Suppressor macrophage treated with lipopolysaccharide for 1 hour (primary cell): Measurements from ENCODE around the gene FLII.

ENCODE experiments used
- DNase-seq, 3 donors: peaks; one replicate each; pipeline ENCODE4 v3.0.0-alpha.2; 2020 to 2022

Gene FLII

DNA sequence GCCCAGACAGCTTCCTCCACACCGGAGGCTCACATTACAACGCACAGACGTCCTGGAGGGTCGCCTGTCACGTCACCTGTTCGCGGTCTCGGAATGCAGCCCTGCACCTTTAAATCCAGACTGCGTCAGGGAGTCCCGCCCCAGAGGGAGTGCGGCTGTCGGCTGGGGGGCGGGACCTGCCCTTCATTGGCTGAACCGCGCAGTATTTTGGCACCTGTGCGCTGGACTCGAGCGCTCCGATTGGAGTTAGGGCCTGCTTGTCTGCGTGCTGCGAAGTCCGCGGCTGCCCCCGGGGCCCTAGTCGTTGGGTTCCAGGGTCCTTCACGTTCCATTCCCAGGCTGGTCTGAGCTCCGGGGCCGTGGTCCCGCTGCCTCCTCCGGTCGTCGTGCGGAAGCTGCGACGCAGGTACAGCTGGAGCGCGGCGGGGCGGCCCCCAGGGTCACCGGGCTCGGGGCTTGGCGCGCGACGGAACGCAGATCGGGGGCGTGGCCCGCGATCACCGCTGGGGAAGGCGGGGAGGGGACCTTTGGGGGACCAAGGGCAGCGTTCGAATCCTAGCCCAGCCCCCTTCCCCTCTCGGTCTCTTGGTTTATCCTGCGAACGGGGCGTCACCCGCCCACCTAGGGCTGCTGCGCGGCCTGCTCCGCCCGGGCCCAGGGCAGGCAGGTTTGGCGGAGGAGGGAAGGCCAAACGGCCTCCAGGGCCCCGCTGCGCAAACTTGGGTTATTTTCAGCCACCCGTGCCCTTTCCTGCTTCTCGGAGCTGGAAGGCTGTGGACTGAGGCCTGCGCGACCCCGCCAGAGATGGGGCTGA is 2.0 kb upstream of the FLII start, which contains the start of gene MIEF2:
Gene MIEF2 (plus strand): TSS at position 331 of the 814 bp plus-strand sequence. CDS start 2,059 bp downstream, outside the sequence.
- DNase-seq: peak; percentile 92 to 95 (median 95)

GRCh38 chr17:18259621-18260331 is 1.2 kb upstream of the FLII start:
- DNase-seq: no peak

DNA sequence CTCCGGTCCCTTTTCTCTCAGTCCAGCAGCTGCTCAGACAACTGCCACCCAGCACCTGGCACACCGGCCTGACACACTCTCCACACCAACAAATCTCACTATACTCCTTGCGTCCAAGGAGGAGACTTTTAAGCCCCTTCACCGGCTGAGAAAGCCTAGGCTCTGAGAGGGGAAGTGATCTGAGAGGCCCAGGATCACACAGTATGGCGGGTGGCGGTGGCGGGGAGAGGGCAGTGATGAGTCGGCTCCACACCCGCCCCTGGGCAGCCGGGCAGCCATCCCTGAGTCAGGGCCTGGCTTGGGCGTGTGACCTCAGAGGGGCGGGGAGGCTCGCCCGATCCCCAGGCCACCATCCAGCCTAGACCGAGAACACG is 569 bp downstream of the FLII start:
- DNase-seq: peak; percentile 95 to 97 (median 96)

- DNase-seq: peak; percentile 71 to 90 (median 81)
These were observed 1.1 kb downstream of the FLII start for GRCh38 chr17:18257268-18257981.

DNA sequence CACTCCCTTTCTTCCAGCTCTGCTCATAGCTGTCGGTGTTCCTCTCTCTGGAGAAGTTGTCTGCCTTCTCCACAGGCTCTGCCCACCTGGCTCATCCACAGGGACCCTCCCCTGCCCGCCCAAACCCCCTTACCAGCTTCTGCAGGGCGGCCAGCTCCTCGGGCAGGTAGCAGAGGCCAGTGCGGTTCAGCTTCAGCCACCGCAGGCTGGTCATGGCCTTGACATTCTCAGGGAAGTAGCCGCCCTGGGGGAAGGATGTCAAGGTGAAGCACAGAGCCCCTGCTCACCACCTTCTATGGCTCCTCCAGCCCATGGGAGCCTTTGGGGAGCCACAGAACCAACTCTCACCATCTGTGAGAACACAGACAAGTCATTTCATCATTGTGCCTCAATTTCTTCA is 1.8 kb downstream of the FLII start:
- no peak for DNase-seq

GRCh38 chr17:18256351-18256750 is 2.2 kb downstream of the FLII start:
- no peak for DNase-seq

DNA sequence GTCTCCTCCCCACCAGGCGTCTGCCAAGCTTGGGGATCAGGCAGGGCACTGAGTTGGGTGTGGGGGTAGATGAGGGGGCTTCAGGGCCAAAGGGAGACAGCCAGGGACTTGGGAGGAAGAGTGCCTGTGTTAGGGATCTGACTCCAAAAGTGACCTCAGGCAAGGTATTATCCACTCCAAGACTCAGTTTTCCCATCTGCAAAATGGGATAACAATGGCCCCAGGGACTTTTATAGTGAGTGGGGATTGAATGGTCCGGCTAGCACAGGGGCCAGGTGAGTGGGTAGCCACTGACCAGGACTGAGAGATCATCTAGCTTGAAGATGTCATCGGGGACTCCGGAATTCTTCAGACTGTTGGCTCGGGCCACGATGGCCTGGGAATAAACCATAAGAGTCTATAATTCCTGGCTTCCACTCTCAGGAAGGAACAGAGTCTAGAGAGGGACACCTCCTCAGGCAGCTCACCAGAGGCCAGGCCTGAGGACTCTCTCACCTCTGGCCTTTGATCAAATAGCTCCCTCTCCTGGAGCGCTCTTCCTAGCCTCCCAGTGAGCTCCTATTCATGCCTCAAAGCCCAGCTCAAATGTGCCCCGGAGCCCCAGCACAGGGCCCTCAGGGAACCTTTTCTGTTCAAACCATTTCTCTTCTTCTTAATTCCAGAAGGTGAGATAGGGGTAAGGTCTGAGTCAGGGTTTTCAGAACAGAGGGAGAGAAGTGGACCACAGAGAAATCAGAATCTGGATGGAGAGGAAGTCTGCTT is 3.5 kb downstream of the FLII start:
- no peak for DNase-seq

- no peak for DNase-seq
These were observed 4.4 kb downstream of the FLII start for GRCh38 chr17:18253947-18254821.

DNA sequence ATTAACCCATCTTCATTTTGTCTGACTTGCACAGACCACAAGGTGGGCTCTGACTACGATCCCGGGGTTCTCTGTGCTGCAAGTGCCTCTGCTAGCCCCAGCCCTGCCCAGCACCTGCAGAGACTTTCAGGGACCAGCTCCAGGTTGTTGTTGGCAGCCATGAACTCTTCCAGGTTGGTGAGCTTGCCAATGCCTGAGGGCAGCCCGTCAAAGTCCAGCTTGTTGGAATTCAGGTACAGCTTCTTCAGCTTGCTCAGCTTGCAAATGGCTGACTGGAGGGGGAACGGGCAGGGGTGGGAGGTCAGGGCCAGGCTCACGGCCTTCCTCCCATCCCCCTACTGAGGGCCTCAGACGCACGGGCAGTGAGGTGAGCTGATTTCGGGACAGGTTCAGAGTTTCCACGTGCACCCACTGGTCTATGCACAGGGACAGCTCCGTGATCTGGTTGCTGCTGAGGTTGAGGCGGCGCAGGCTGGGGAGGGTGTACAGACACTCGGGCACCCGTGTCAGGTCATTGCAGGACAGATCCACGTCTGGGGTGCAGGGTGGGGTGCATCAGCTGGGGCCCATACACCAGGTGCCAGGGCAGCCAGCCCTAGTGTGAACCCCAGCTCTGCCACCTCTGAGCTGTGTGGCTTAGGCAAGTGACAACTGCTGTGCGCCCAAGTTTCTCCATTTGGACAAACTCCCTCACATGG is 5.2 kb downstream of the FLII start:
- DNase-seq: no peak

- no peak for DNase-seq
These were observed 6.4 kb downstream of the FLII start for GRCh38 chr17:18252160-18252559.

GRCh38 chr17:18251204-18251603 is 7.3 kb downstream of the FLII start:
- no peak for DNase-seq

DNA sequence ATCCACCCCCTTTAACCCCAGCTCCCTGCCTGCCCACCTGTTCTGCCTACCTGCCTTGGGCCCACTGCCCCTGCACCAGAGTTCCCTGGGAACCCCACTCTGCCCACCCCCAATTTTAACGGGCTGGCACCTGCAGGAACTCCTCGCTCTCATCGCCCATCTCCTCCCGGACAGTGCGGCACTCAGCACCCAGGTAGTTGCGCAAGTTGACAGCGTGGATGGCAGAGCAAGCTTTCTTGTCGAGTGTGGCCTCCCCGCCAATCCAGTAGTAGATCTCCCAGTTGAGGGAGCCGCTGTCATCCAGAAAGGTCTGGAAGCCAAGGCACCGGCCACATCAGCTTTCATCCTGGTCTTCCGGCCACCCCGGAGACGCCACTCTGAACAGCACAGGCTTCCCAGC is 7.8 kb downstream of the FLII start:
- DNase-seq: no peak

GRCh38 chr17:18250259-18250658 is 8.3 kb downstream of the FLII start:
- DNase-seq: no peak

- DNase-seq: no peak
These were observed 9.7 kb downstream of the FLII start for GRCh38 chr17:18248811-18249210.

GRCh38 chr17:18248300-18248731 is 10.2 kb downstream of the FLII start:
- peak; percentile 71 to 79 (median 76) for DNase-seq

DNA sequence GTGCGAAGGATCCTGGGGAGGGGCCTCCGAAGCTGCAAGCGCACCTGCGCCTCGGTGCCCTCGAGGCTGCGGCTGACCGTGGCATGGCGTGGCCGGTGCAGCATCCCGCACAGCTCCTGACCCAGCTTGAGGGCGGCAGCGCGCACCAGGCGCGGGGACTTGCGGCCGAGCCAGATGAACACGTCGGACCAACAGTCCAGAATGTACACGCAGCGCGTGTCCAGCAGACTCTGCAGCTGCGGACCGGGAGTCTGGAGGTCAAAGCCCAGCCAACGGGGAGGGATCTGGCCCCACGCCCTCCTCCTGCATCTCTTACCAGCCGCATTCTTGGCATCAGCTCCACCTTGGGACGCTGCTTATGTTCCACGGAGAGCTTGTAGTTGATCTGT is 10.9 kb downstream of the FLII start:
- no peak for DNase-seq

DNA sequence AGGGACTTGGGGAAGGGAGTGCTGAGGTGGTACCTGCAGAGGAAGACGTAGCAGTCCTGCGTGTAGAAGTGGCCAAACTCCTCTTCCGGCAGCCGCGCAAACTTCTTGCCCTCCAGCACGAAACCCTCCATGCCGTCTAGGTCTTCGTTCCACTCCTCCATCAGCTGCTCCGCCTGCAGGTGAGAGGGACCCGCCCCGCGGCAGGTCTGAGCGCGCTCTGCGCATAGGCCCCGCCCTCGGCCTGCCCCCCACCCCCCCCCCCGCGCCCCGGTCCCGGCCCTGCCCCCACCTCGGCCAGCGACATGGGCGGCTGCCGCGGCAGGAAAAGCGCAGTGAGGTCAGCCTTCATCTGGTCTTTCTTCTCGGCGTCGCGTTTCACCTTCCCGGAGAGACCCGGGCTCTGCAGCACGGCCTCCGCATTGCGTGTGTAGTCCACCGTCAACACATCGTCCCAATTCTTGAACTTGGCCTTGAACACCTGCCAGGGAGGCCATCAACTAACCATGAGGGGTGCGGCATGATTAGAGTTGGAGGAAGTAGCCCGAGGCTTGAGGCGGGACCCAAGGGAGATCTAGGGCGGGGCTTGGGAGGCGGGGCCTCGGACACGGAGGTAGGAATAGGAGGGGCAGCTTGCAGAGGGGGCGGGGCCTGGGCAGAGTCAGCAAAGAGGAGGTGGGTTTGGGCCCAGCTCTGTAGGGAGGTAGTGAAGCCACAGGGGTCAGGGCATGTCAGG is 11.5 kb downstream of the FLII start:
- DNase-seq: peak; percentile 29 to 81 (median 63)

DNA sequence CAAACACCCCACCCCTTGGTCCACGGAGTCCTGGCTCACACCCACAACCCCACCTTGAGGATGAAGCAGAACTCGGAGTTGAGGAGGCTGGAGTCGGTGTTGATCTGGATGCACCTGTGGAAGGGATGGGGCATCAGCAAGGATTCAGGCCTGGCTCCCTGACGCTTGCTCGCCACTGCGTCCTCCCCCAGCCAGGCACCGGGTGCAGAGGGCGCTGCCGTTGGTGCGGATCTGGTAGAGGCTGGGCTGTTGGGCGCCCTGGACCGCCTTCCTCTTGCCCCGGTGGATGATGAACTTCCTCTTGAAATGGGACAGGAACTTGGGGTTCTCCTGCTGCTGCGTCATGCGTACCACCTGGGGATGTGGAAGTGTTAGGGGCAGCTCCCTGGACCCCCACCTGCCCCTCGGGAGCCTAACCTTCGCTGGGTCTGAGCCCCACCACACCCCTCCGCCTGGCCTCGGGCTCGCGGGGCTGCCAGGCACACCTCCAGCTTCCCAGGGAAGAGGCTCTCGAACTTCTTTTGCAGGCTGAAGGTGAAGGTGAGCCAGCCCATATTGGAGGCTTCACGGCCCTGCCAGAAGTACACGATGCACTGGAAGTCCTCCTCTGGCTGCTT is 12.3 kb downstream of the FLII start:
- no peak for DNase-seq

- no peak for DNase-seq
These were observed 13.3 kb downstream of the FLII start for GRCh38 chr17:18245038-18245776.
